Mucosa of descending colon (tissue), 3 donors: Measurements from ENCODE around the gene CAV1. TPM values are rescaled to one million over a fixed set of nuclear protein-coding genes. Genes with fewer than 3 reads are reported as not detected.
A peak's percentile ranks its signal among the peaks of the same experiment; 100 is the strongest.
"Not testable (repeated sequence)": the region's sequence is repeated elsewhere in the genome, so short reads cannot be mapped to it uniquely, and the experiment has no call there.

Source experiments
- ATAC-seq: fragments of 200-7000 bp; cut with Tn5 transposase; one replicate; pipeline ENCODE4 v1.9.1; 2020; ENCODE audit warnings: mild to moderate bottlenecking, moderate library complexity
- DNase-seq, 3 donors: peaks; one replicate each; pipeline ENCODE4 v3.0.0-alpha.2; 2020
- H3K36me3 ChIP-seq: fragments of 200-600 bp; one replicate; pipeline ENCODE4 v1.8.0; 2021; ENCODE audit warnings: low read depth, mild to moderate bottlenecking
- H3K4me1 ChIP-seq: fragments of 200-600 bp; one replicate; pipeline ENCODE4 v1.8.0; 2021; ENCODE audit warnings: low read depth, mild to moderate bottlenecking
- H3K4me3 ChIP-seq: fragments of 200-600 bp; one replicate; pipeline ENCODE4 v1.8.0; 2021; ENCODE audit warnings: mild to moderate bottlenecking
- H3K9me3 ChIP-seq: fragments of 200-600 bp; one replicate; pipeline ENCODE4 v1.8.0; 2021; ENCODE audit warnings: mild to moderate bottlenecking
- CTCF ChIP-seq: fragments of 200-600 bp; IDR thresholded peaks from one replicate; pipeline ENCODE4 v1.8.0; 2022; ENCODE audit warnings: antibody characterized with exemption, mild to moderate bottlenecking
- intact Hi-C, 2 donors: fragments of 100-400 bp; cut with DNase I in 1 of 2; cut with micrococcal nuclease in 1 of 2; formaldehyde crosslinking; loops; one replicate each; pipeline versions ENCODE4 v1.11.0 to v1.11.1; 2022; cut with DNase I, micrococcal nuclease
- long read RNA-seq, 2 donors: library from polyadenylated mRNA; unstranded; transcript quantifications; one replicate each; pipeline ENCODE4 v2.0.0, GENCODE V29; 2019 to 2021
- total RNA-seq, 3 donors: library from RNA; stranded (reverse); fragmentation: NEBNext Ultra II Directional in 2 of 3; extraction: Animal tissue kit (Norgen Biotek cat#: 25700) in 2 of 3; gene quantifications; one replicate each; pipeline versions ENCODE4 v1.2.1 to v1.2.4, GENCODE V29; 2021 to 2023
- donor health status: DM: no; HTN: no; CAD: no; lungs with moderate emphysema.
- donor health status: DM: no; HTN: no; CAD: no.
- donor health status: DM: no; HTN: yes; CAD: no.

Gene CAV1
- total RNA-seq, result 100 to 1,000 TPM in 1 of 3 donors, 10 to 100 TPM in 2; 17.9 to 248 (median 46.1) TPM
- long read RNA-seq, donor 1, transcript CAV1-206 (3 exons, 1,653 nt), result minor isoform, 24 of 324 reads
- long read RNA-seq, donor 1, transcript CAV1-202 (2 exons, 2,628 nt), result minor isoform, 124 of 324 reads
- long read RNA-seq, donor 1, transcript CAV1-203 (3 exons, 845 nt), result minor isoform, 13 of 324 reads
- long read RNA-seq, donor 1, transcript CAV1-201 (3 exons, 2,704 nt), result major isoform, 150 of 324 reads
- long read RNA-seq, donor 1, partial matches to known transcripts, result 10 of 324 reads
- long read RNA-seq, donor 1, other reads (novel, unspliced or antisense), result 3 of 324 reads
- long read RNA-seq, donor 2, transcript CAV1-202 (2 exons, 2,628 nt), result major isoform, 16 of 28 reads
- long read RNA-seq, donor 2, transcript CAV1-201 (3 exons, 2,704 nt), result minor isoform, 7 of 28 reads
- long read RNA-seq, donor 2, partial matches to known transcripts, result 0 of 28 reads
- long read RNA-seq, donor 2, other reads (novel, unspliced or antisense), result 3 of 28 reads

GRCh38 chr7:116524609-116525297 lies at the start of gene CAV1:
CAV1 (plus strand) TSS chr7:116525036; CDS start chr7:116525063, 27 bp downstream.
- Histone ChIP-seq H3K9me3 (no peaks in the 10 kb centered on the region), H3K36me3 (no peaks in the 10 kb centered on the region), H3K4me1 (peaks cover 13% of the 10 kb centered on the region), H3K4me3 (peak within 1 kb of the TSS; percentile 14)
- TF ChIP-seq CTCF, result no peak
- peak; percentile 53 for ATAC-seq
- DNase-seq, result peak; percentile 60 to 77 (median 74)
- intact Hi-C loops, result loop anchor here in 1 of 2 donors (10.0 kb wide), 1 partner anchor 260 kb away; no protein-coding TSS in a partner anchor

- intact Hi-C loops, result no loop called here
- Histone ChIP-seq H3K36me3 (no peaks in the 10 kb centered on the region), H3K4me3 (no peak overlapping the region), H3K9me3 (no peaks in the 10 kb centered on the region), H3K4me1 (no peaks in the 10 kb centered on the region)
- ATAC-seq (no peak), DNase-seq (no peak)
- no peak for TF ChIP-seq CTCF
Measured at GRCh38 chr7:116477625-116478024, 47.2 kb upstream of the CAV1 start.

GRCh38 chr7:116478834-116479233 lies 46.0 kb upstream of the CAV1 start:
- Histone ChIP-seq H3K4me3 (no peak overlapping the region), H3K4me1 (no peaks in the 10 kb centered on the region), H3K36me3 (no peaks in the 10 kb centered on the region), H3K9me3 (no peaks in the 10 kb centered on the region)
- no peak for TF ChIP-seq CTCF
- no peak for DNase-seq
- intact Hi-C loops, result no loop called here
- no peak for ATAC-seq

- DNase-seq, result no peak
- intact Hi-C loops, result no loop called here
Measured at GRCh38 chr7:116483271-116483942, 41.4 kb upstream of the CAV1 start.

GRCh38 chr7:116484389-116484788 lies 40.4 kb upstream of the CAV1 start:
- H3K36me3 ChIP-seq, intact Hi-C loops, ATAC-seq: not testable (repeated sequence)

More at GRCh38 chr7:116483271-116483942, 41.4 kb upstream of the CAV1 start:
- Histone ChIP-seq H3K4me3 (no peak overlapping the region), H3K9me3 (no peaks in the 10 kb centered on the region), H3K4me1 (no peaks in the 10 kb centered on the region), H3K36me3 (no peaks in the 10 kb centered on the region)
- TF ChIP-seq CTCF, result no peak
- no peak for ATAC-seq

More at GRCh38 chr7:116484389-116484788, 40.4 kb upstream of the CAV1 start:
- H3K4me1 ChIP-seq, DNase-seq, H3K9me3 ChIP-seq, H3K4me3 ChIP-seq: not testable (repeated sequence)
